Transverse colon (tissue), 4 donors: Measurements from ENCODE around the gene TBPL2. TPM values are rescaled to one million over a fixed set of nuclear protein-coding genes. Genes with fewer than 3 reads are reported as not detected.
A peak's percentile ranks its signal among the peaks of the same experiment; 100 is the strongest.

Experiments used
- DNase-seq: peaks from one replicate; pipeline ENCODE4 v3.0.0-alpha.2; 2019
- H3K27ac ChIP-seq, 4 donors: fragments of 200-600 bp; sonication (generic); 2 replicates each; pipeline ENCODE4 v1.5.1; 2016 to 2018; ENCODE audit warnings: inconsistent platforms in 4 of 4
- H3K27me3 ChIP-seq: fragments of 200-600 bp; sonication (generic); 2 replicates; pipeline ENCODE4 v1.5.1; 2017; ENCODE audit warnings: inconsistent platforms
- H3K36me3 ChIP-seq, 4 donors: fragments of 200-600 bp; sonication (generic); 2 replicates each; pipeline ENCODE4 v1.5.1; 2017 to 2019; ENCODE audit warnings: inconsistent platforms in 4 of 4
- H3K4me1 ChIP-seq, 4 donors: fragments of 200-600 bp; sonication (generic); 2 replicates each; pipeline ENCODE4 v1.5.1; 2017 to 2020; ENCODE audit warnings: inconsistent platforms in 4 of 4
- H3K4me3 ChIP-seq, 4 donors: fragments of 200-600 bp; sonication (generic); 1 replicate in 1 of 4; 2 replicates in 3 of 4; pipeline versions ENCODE4 v1.5.1 to v1.6.1; 2017 to 2019; ENCODE audit warnings: inconsistent platforms in 4 of 4
- H3K9me3 ChIP-seq, 2 donors: fragments of 200-600 bp; sonication (generic); 2 replicates each; pipeline ENCODE4 v1.5.1; 2017 to 2019; ENCODE audit warnings: inconsistent platforms in 2 of 2
- EP300 ChIP-seq: sonication (generic); formaldehyde crosslinking; IDR thresholded peaks from one replicate; pipeline ENCODE4 v1.6.1; 2017; ENCODE audit warnings: antibody characterized with exemption, low read depth
- POLR2A ChIP-seq: fragments of 450-650 bp; IDR thresholded peaks from one replicate; pipeline ENCODE4 v1.6.1; 2016; ENCODE audit warnings: antibody characterized with exemption, mild to moderate bottlenecking, moderate library complexity
- POLR2AphosphoS5 ChIP-seq, 3 donors: sonication (generic); formaldehyde crosslinking; IDR thresholded peaks; one replicate each; pipeline ENCODE4 v1.6.1; 2016; ENCODE audit warnings: antibody characterized with exemption in 3 of 3
- whole genome bisulfite sequencing, 2 donors: methylation state at CpG; one replicate each; pipeline ENCODE4 v1.1.5; 2018; ENCODE audit warnings: low coverage in 1 of 2; 5-methylcytosine and 5-hydroxymethylcytosine counted together
- in situ Hi-C, 4 donors: fragments of 200-750 bp; cut with MboI; loops; one replicate each; pipeline versions ENCODE4 v1.15.0 to v1.15.1; 2017; ENCODE audit warnings: low sequenced_read_pairs in 3 of 4, low pct_ligation_motif_present in 1 of 4, low pct_unique_long_range_greater_than_20kb in 1 of 4
- intact Hi-C: fragments of 100-400 bp; cut with DNase I; formaldehyde crosslinking; loops from one replicate; pipeline ENCODE4 v1.15.1; 2023; ENCODE audit warnings: low total_unique reads
- total RNA-seq, 4 donors: library from RNA; depleted of rRNA; stranded (reverse); fragments of >200 nt; gene quantifications; one replicate each; pipeline ENCODE4 v1.1.0, GENCODE V29; 2016
- TF ChIP-seq, protein P1 (sequence below), 5 experiments: fragments of 200-600 bp in 3 of 5; fragments of 450-650 bp in 2 of 5; sonication (generic) in 3 of 5; IDR thresholded peaks; 1 replicate in 2 of 5; 2 replicates in 3 of 5; pipeline ENCODE4 v1.5.1; 2016 to 2017; ENCODE audit warnings: antibody characterized with exemption in 5 of 5, inconsistent platforms in 3 of 5, mild to moderate bottlenecking in 2 of 5, moderate library complexity in 1 of 5

TBPL2 gene
- total RNA-seq, 4 donors from 2014 or later = not detected

DNA sequence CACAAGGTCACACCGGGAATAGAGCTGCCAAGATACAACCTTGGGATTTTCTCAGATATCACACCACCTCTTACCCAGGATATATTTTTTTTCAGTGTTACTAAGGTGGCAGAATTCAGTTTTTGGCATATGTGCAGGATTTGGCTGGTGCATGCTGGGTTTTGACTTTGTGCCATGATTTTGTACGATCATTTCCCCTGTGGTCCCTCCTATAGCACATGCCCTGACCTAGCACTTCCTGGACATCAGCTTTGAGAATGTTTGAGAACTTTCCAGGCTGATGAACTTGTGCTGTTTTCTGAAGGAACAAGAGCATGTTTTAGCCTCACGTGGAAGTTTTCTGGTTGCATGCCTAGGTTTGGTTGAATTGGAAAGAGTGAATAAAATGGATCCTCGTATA lies 11.0 kb upstream of the TBPL2 start:
- no peak for DNase-seq
- Histone ChIP-seq H3K27me3 (no peaks in the 10 kb centered on the region), H3K9me3 (no peaks in the 10 kb centered on the region), H3K4me3 (no peak overlapping the region), H3K27ac (peak overlapping the region; percentile 44 to 59 (median 48)), H3K4me1 (peaks cover 10 to 83% (median 29%) of the 10 kb centered on the region in 4 donors), H3K36me3 (no peaks in the 10 kb centered on the region)
- intact Hi-C loops (loop anchor here (5.0 kb wide), 1 partner anchor 1759 kb away; no protein-coding TSS in a partner anchor), in situ Hi-C loops (loop anchor here in 1 of 4 donors (25.0 kb wide), 1 partner anchor 1036 kb away; no protein-coding TSS in a partner anchor)
- 30 to 47% methylated on average over 3 to 4 of the region's 4 CpGs for WGBS, 2 donors
- TF ChIP-seq POLR2AphosphoS5 (IDR thresholded peaks at IDR 0.05) = no peak

DNA sequence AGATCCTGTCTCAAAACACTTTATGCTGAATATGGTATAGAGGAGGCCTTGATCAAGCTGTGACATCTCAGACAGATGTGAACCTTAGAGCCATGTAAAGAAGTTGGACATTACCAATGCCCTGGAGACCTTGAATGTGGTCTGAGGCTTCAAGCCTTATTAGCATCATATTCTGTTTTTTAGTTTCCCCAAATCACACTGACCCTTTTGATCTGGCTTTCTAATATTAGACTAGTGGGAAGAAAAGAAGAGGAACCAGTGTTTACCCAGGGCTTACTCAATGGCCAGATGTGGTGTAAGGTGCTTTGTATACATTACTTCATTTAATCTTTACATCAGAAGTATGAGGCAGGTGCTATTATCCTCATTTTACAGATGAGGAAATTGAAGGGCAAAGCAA lies 10.6 kb upstream of the TBPL2 start:
- H3K27me3 ChIP-seq = no peaks in the 10 kb centered on the region
- no peaks in the 10 kb centered on the region for H3K9me3 ChIP-seq
- H3K27ac ChIP-seq = peak overlapping the region in 3 of 4 donors; percentile 45 to 59 (median 50)
- in situ Hi-C loops (loop anchor here in 1 of 4 donors (25.0 kb wide), 1 partner anchor 1036 kb away; no protein-coding TSS in a partner anchor), intact Hi-C loops (loop anchor here (5.0 kb wide), 1 partner anchor 1759 kb away; no protein-coding TSS in a partner anchor)
- no peak overlapping the region for H3K4me3 ChIP-seq
- no peak for DNase-seq
- H3K4me1 ChIP-seq = peaks cover 10 to 87% (median 29%) of the 10 kb centered on the region in 4 donors
- TF ChIP-seq, protein P1, sequence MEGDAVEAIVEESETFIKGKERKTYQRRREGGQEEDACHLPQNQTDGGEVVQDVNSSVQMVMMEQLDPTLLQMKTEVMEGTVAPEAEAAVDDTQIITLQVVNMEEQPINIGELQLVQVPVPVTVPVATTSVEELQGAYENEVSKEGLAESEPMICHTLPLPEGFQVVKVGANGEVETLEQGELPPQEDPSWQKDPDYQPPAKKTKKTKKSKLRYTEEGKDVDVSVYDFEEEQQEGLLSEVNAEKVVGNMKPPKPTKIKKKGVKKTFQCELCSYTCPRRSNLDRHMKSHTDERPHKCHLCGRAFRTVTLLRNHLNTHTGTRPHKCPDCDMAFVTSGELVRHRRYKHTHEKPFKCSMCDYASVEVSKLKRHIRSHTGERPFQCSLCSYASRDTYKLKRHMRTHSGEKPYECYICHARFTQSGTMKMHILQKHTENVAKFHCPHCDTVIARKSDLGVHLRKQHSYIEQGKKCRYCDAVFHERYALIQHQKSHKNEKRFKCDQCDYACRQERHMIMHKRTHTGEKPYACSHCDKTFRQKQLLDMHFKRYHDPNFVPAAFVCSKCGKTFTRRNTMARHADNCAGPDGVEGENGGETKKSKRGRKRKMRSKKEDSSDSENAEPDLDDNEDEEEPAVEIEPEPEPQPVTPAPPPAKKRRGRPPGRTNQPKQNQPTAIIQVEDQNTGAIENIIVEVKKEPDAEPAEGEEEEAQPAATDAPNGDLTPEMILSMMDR (IDR thresholded peaks at IDR 0.05) = no peak
- TF ChIP-seq POLR2AphosphoS5 (IDR thresholded peaks at IDR 0.05) (no peak), EP300 (no peak), POLR2A (no peak)
- no peaks in the 10 kb centered on the region for H3K36me3 ChIP-seq

DNA sequence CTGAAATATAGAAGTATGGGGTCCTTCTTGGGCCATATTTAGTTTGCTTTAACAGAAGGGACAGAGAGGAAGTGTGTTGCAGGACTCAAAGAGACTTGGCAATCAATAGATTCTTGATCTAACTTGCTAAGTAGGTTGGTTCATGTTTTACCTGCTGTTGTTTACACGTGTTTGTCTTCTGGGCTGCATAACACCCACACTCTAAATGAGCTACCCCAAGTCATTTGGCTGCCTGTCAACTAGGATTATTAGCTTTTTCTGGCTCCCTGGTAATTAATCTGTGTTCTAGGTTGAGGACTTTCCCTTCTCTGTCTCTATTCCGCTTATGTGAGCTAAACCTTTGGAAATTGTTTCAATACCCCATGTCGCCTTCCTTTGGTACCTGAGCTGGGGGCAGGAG lies 10.1 kb upstream of the TBPL2 start:
- no peaks in the 10 kb centered on the region for H3K9me3 ChIP-seq
- no peak for TF ChIP-seq POLR2AphosphoS5 (IDR thresholded peaks at IDR 0.05)
- TF ChIP-seq EP300 = no peak
- TF ChIP-seq, protein P1 (IDR thresholded peaks at IDR 0.05) = no peak
- no peak for TF ChIP-seq POLR2A
- H3K4me3 ChIP-seq = no peak overlapping the region
- peak overlapping the region in 1 of 4 donors; percentile 59 for H3K27ac ChIP-seq
- intact Hi-C loops = loop anchor here (5.0 kb wide), 1 partner anchor 1758 kb away; no protein-coding TSS in a partner anchor
- in situ Hi-C loops = loop anchor here in 1 of 4 donors (25.0 kb wide), 1 partner anchor 1037 kb away; no protein-coding TSS in a partner anchor
- H3K4me1 ChIP-seq = peaks cover 10 to 87% (median 29%) of the 10 kb centered on the region in 4 donors
- no peaks in the 10 kb centered on the region for H3K36me3 ChIP-seq
- DNase-seq = no peak
- WGBS, 2 donors = 77 to 93% methylated on average over 3 of the region's 3 CpGs
- H3K27me3 ChIP-seq = no peaks in the 10 kb centered on the region

DNA sequence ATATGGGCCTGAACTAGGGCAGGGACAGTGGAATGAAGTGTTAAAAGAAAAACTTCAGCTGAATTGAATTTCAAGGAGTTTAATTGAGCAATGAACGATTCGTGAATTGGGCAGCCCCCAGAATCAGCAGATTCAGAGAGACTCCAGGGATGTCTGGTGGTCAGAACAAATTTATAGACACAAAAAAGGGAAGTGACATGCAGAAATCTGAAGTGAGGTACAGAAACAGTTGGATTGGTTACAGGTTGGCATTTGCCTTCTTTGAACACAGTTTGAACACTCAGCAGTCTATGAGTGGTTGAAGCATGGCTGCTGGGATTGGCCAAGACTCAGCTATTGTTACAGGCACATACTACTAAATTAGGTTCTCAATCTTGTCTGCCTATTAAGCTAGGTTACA lies 9.7 kb upstream of the TBPL2 start:
- intact Hi-C loops (loop anchor here (5.0 kb wide), 1 partner anchor 1758 kb away; no protein-coding TSS in a partner anchor), in situ Hi-C loops (loop anchor here in 1 of 4 donors (25.0 kb wide), 1 partner anchor 1037 kb away; no protein-coding TSS in a partner anchor)
- TF ChIP-seq POLR2A = no peak
- TF ChIP-seq, protein P1 (IDR thresholded peaks at IDR 0.05) = no peak
- no peak for TF ChIP-seq EP300
- no peak for TF ChIP-seq POLR2AphosphoS5 (IDR thresholded peaks at IDR 0.05)
- Histone ChIP-seq H3K27me3 (no peaks in the 10 kb centered on the region), H3K36me3 (no peaks in the 10 kb centered on the region), H3K9me3 (no peaks in the 10 kb centered on the region), H3K27ac (no peak overlapping the region), H3K4me1 (peaks cover 10 to 84% (median 29%) of the 10 kb centered on the region in 4 donors), H3K4me3 (no peak overlapping the region)
- no peak for DNase-seq
- 80 to 93% methylated on average over 2 of the region's 2 CpGs for WGBS, 2 donors
